NT2/D1 (cell line): ENCODE data around the gene CDH13.

ENCODE experiments used
- SUZ12 ChIP-seq: IDR thresholded peaks from 2 replicates; pipeline ENCODE4 v1.6.1; 2011; ENCODE audit not compliant: insufficient read length, insufficient read depth; ENCODE audit errors: extremely low read depth
- YY1 ChIP-seq: IDR thresholded peaks from 2 replicates; pipeline ENCODE4 v1.6.1; 2011; ENCODE audit not compliant: insufficient read length, insufficient read depth
- ZNF274 ChIP-seq: IDR thresholded peaks from 2 replicates; pipeline ENCODE4 v1.6.1; 2011; ENCODE audit warnings: mild to moderate bottlenecking, low read depth, low read length

- TF ChIP-seq ZNF274 (no peak), SUZ12 (no peak), YY1 (no peak)
These were observed 29.1 kb downstream of the CDH13 start for GRCh38 chr16:82655720-82656490.
